GM23338 (cell line): ENCODE measurements around the gene STYK1. TPM values are rescaled to one million over a fixed set of nuclear protein-coding genes. Genes with fewer than 3 reads are reported as not detected.

ENCODE experiments used
- ATAC-seq: fragments of 200-7000 bp; cut with Tn5 transposase; 3 replicates; pipeline ENCODE4 v1.9.1; 2020
- DNase-seq: peaks from one replicate; pipeline ENCODE4 v3.0.0-alpha.2; 2015; ENCODE audit warnings: low spot score
- H2AFZ ChIP-seq: fragments of 200-600 bp; sonication (generic); 2 replicates; pipeline ENCODE4 v1.8.0; 2016; ENCODE audit warnings: antibody characterized with exemption, mild to moderate bottlenecking, moderate library complexity
- H3F3A ChIP-seq: fragments of 200-600 bp; sonication (generic); replicated peaks from 2 replicates; pipeline ENCODE4 v1.8.0; 2017; ENCODE audit warnings: antibody characterized with exemption, mixed run types, low read depth
- H3K27ac ChIP-seq: fragments of 200-600 bp; sonication (generic); 2 replicates; pipeline ENCODE4 v1.6.1; 2016; ENCODE audit warnings: low read depth
- H3K27me3 ChIP-seq: fragments of 200-600 bp; sonication (generic); 2 replicates; pipeline ENCODE4 v1.8.0; 2016; ENCODE audit warnings: mild to moderate bottlenecking, mixed run types, moderate library complexity; ENCODE audit not compliant: insufficient read depth
- H3K36me3 ChIP-seq: fragments of 200-600 bp; sonication (generic); 2 replicates; pipeline ENCODE4 v1.8.0; 2016; ENCODE audit warnings: mild to moderate bottlenecking; ENCODE audit not compliant: insufficient read depth
- H3K4me1 ChIP-seq: fragments of 200-600 bp; sonication (generic); 2 replicates; pipeline ENCODE4 v1.8.0; 2016; ENCODE audit warnings: mild to moderate bottlenecking, moderate library complexity; ENCODE audit not compliant: insufficient read depth
- H3K4me2 ChIP-seq: fragments of 200-600 bp; sonication (generic); 2 replicates; pipeline ENCODE4 v1.7.1; 2017; ENCODE audit warnings: mixed run types
- H3K4me3 ChIP-seq: fragments of 200-600 bp; sonication (generic); 2 replicates; pipeline ENCODE4 v1.6.1; 2016; ENCODE audit warnings: mixed run types
- H3K79me2 ChIP-seq: fragments of 200-600 bp; sonication (generic); replicated peaks from 2 replicates; pipeline ENCODE4 v1.8.0; 2017; ENCODE audit warnings: mild to moderate bottlenecking; ENCODE audit not compliant: insufficient read depth
- H3K9me2 ChIP-seq: fragments of 200-600 bp; sonication (generic); 2 replicates; pipeline ENCODE4 v1.8.0; 2017; ENCODE audit not compliant: insufficient read depth
- H4K20me1 ChIP-seq: fragments of 200-600 bp; sonication (generic); replicated peaks from 2 replicates; pipeline ENCODE4 v1.8.0; 2017; ENCODE audit warnings: mild to moderate bottlenecking; ENCODE audit not compliant: insufficient read depth
- H3K27ac Mint-ChIP-seq: 2 replicates; pipeline ENCODE4 v1.8.0; 2020; ENCODE audit warnings: inconsistent platforms, mild to moderate bottlenecking, moderate library complexity, mixed read lengths
- H3K27me3 Mint-ChIP-seq: 3 replicates; pipeline ENCODE4 v1.8.0; 2022; ENCODE audit warnings: low read depth, mild to moderate bottlenecking, moderate library complexity, mixed read lengths, inconsistent platforms; ENCODE audit not compliant: insufficient read depth, poor library complexity
- H3K36me3 Mint-ChIP-seq: 3 replicates; pipeline ENCODE4 v1.8.0; 2021; ENCODE audit warnings: low read depth, mild to moderate bottlenecking, inconsistent platforms, moderate library complexity, mixed read lengths
- H3K4me1 Mint-ChIP-seq: 3 replicates; pipeline ENCODE4 v1.8.0; 2020; ENCODE audit warnings: mild to moderate bottlenecking, inconsistent platforms, mixed read lengths
- H3K4me3 Mint-ChIP-seq: 3 replicates; pipeline ENCODE4 v1.8.0; 2021; ENCODE audit warnings: moderate library complexity, mild to moderate bottlenecking, inconsistent platforms, mixed read lengths
- H3K9me3 Mint-ChIP-seq: 3 replicates; pipeline ENCODE4 v1.8.0; 2020; ENCODE audit warnings: moderate library complexity, mild to moderate bottlenecking, inconsistent platforms, mixed read lengths
- CREB1 ChIP-seq: fragments of 250-450 bp; sonication (Bioruptor Pico); IDR thresholded peaks from 2 replicates; pipeline ENCODE4 v1.5.0; 2020; ENCODE audit warnings: low read depth, mild to moderate bottlenecking, moderate library complexity
- EZH2phosphoT487 ChIP-seq: fragments of 200-600 bp; sonication (generic); IDR thresholded peaks from one replicate; pipeline ENCODE4 v1.8.1; 2018; ENCODE audit warnings: antibody characterized with exemption; ENCODE audit not compliant: unreplicated experiment
- JUNB ChIP-seq: IDR thresholded peaks from one replicate; pipeline ENCODE4 v1.6.1; 2016; ENCODE audit warnings: antibody characterized with exemption; ENCODE audit not compliant: unreplicated experiment
- NANOG ChIP-seq: IDR thresholded peaks from 2 replicates; pipeline ENCODE4 v1.6.1; 2016; ENCODE audit warnings: antibody characterized with exemption, borderline replicate concordance
- POLR2AphosphoS5 ChIP-seq: IDR thresholded peaks from 2 replicates; pipeline ENCODE4 v1.6.1; 2016; ENCODE audit warnings: antibody characterized with exemption, low read depth
- ZNF331 ChIP-seq: fragments of 250-450 bp; sonication (Bioruptor Pico); IDR thresholded peaks from 2 replicates; pipeline ENCODE4 v1.5.0; 2020; ENCODE audit warnings: low read depth, mild to moderate bottlenecking, moderate library complexity
- polyA plus RNA-seq: library from polyadenylated mRNA; unstranded; fragments of >200 nt; fragmentation: Nextera tagmentation; extraction: Ambion mirVana; gene quantifications from 2 replicates; pipeline ENCODE4 v1.2.1, GENCODE V29; 2016
- total RNA-seq: library from RNA; depleted of rRNA; stranded (reverse); fragments of >200 nt; shearing (Covaris generic); gene quantifications from 2 replicates; pipeline ENCODE4 v1.2.3, GENCODE V29; 2014
- TF ChIP-seq, protein P1 (sequence below), 2 experiments: fragments of 200-600 bp in 1 of 2; sonication (generic) in 1 of 2; conservative IDR thresholded peaks; 2 replicates each; pipeline versions ENCODE4 v1.5.1 to v1.6.1; 2016 to 2017; ENCODE audit warnings: antibody characterized with exemption in 2 of 2, low read depth in 2 of 2, mild to moderate bottlenecking in 2 of 2, moderate library complexity in 1 of 2
- TF ChIP-seq, protein P2 (sequence below): IDR thresholded peaks from one replicate; pipeline ENCODE4 v1.6.1; 2018; ENCODE audit warnings: antibody characterized with exemption; ENCODE audit not compliant: unreplicated experiment
- TF ChIP-seq, protein P3 (sequence below): IDR thresholded peaks from 2 replicates; pipeline ENCODE4 v1.6.1; 2016; ENCODE audit warnings: antibody characterized with exemption

STYK1 gene
- total and polyA plus RNA-seq, 2 experiments from 2014 or later = 1.2 to 1.8 TPM

DNA sequence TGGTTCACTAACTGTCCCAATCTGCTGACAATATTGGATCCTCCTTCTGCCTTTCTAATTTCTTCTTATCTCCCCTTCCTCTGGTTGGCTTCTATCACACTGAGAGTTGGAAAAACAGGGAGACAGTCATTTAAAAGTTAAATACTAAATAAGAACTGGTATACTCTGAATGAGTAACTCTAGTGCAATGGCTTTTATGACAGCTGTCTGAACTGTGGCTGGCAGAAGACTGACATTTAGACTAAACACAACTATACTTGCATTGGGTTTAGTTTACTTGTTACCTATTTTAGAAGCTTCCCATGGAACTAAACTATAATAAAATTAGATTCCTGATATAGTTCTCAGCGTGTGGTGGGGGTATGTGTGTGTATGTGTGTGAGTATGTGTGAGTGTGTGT is 52.6 kb downstream of the STYK1 start:
- Histone ChIP-seq H3K79me2 (no peaks in the 10 kb centered on the region), H3K4me2 (no peak overlapping the region), H3K9me2 (no peaks in the 10 kb centered on the region), H3F3A (no peaks in the 10 kb centered on the region), H3K4me3 (no peak overlapping the region), H2AFZ (no peak overlapping the region), H3K27me3 (no peaks in the 10 kb centered on the region), H3K27ac (no peak overlapping the region), H4K20me1 (no peaks in the 10 kb centered on the region), H3K36me3 (no peaks in the 10 kb centered on the region), H3K4me1 (no peaks in the 10 kb centered on the region)
- H3K27me3 Mint-ChIP-seq = no peaks in the 10 kb centered on the region
- no peaks in the 10 kb centered on the region for H3K36me3 Mint-ChIP-seq
- no peaks in the 10 kb centered on the region for H3K9me3 Mint-ChIP-seq
- H3K4me1 Mint-ChIP-seq = no peaks in the 10 kb centered on the region
- H3K4me3 Mint-ChIP-seq = no peak overlapping the region
- ATAC-seq (no peak), DNase-seq (no peak)
- no peak overlapping the region for H3K27ac Mint-ChIP-seq
- TF ChIP-seq, protein P1, sequence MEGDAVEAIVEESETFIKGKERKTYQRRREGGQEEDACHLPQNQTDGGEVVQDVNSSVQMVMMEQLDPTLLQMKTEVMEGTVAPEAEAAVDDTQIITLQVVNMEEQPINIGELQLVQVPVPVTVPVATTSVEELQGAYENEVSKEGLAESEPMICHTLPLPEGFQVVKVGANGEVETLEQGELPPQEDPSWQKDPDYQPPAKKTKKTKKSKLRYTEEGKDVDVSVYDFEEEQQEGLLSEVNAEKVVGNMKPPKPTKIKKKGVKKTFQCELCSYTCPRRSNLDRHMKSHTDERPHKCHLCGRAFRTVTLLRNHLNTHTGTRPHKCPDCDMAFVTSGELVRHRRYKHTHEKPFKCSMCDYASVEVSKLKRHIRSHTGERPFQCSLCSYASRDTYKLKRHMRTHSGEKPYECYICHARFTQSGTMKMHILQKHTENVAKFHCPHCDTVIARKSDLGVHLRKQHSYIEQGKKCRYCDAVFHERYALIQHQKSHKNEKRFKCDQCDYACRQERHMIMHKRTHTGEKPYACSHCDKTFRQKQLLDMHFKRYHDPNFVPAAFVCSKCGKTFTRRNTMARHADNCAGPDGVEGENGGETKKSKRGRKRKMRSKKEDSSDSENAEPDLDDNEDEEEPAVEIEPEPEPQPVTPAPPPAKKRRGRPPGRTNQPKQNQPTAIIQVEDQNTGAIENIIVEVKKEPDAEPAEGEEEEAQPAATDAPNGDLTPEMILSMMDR (conservative IDR thresholded peaks at IDR 0.05; ENCODE audit: low read depth in 2 of 2) = no peak
- TF ChIP-seq, protein P2, sequence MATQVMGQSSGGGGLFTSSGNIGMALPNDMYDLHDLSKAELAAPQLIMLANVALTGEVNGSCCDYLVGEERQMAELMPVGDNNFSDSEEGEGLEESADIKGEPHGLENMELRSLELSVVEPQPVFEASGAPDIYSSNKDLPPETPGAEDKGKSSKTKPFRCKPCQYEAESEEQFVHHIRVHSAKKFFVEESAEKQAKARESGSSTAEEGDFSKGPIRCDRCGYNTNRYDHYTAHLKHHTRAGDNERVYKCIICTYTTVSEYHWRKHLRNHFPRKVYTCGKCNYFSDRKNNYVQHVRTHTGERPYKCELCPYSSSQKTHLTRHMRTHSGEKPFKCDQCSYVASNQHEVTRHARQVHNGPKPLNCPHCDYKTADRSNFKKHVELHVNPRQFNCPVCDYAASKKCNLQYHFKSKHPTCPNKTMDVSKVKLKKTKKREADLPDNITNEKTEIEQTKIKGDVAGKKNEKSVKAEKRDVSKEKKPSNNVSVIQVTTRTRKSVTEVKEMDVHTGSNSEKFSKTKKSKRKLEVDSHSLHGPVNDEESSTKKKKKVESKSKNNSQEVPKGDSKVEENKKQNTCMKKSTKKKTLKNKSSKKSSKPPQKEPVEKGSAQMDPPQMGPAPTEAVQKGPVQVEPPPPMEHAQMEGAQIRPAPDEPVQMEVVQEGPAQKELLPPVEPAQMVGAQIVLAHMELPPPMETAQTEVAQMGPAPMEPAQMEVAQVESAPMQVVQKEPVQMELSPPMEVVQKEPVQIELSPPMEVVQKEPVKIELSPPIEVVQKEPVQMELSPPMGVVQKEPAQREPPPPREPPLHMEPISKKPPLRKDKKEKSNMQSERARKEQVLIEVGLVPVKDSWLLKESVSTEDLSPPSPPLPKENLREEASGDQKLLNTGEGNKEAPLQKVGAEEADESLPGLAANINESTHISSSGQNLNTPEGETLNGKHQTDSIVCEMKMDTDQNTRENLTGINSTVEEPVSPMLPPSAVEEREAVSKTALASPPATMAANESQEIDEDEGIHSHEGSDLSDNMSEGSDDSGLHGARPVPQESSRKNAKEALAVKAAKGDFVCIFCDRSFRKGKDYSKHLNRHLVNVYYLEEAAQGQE = no peak
- TF ChIP-seq, protein P3, sequence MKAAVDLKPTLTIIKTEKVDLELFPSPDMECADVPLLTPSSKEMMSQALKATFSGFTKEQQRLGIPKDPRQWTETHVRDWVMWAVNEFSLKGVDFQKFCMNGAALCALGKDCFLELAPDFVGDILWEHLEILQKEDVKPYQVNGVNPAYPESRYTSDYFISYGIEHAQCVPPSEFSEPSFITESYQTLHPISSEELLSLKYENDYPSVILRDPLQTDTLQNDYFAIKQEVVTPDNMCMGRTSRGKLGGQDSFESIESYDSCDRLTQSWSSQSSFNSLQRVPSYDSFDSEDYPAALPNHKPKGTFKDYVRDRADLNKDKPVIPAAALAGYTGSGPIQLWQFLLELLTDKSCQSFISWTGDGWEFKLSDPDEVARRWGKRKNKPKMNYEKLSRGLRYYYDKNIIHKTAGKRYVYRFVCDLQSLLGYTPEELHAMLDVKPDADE = no peak
- TF ChIP-seq POLR2AphosphoS5 = no peak
- no peak for TF ChIP-seq NANOG
- TF ChIP-seq CREB1 = no peak
- no peak for TF ChIP-seq JUNB
- TF ChIP-seq EZH2phosphoT487 = no peak

DNA sequence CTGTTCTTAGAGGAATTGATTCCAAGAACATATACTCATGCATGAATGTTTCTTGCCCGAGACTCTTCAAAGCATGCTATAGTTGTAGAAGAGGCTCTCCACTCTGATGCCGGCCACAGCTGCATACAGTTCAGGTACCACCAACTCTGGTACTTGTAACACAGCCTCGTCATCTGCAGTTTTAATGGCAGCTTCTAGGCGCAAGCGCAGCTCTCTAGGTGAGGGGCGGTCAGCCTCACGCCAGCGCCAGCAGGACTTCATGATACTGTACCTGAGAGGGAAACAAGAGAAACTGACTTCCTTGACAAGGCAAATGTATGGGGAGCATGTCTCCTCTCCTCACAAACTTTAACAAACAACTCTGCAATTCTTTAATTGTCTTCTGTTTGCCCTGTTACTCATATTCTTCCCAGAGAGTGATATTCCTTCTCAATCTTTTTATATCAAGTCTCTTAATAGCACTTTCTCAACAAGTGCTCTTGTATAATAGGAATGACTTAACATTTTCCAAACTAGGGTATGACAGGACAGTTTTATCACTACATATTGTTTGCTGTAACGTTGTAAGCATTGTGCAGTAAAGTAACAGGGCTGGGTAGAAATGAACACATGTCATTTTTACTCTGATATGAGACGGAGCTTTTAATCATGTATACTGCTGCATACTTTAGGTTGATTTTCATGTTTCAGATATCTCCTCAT is 53.6 kb downstream of the STYK1 start:
- Histone ChIP-seq H3K36me3 (no peaks in the 10 kb centered on the region), H3K27ac (no peak overlapping the region), H3K4me3 (no peak overlapping the region), H3K9me2 (no peaks in the 10 kb centered on the region), H4K20me1 (no peaks in the 10 kb centered on the region), H3K27me3 (no peaks in the 10 kb centered on the region), H2AFZ (no peak overlapping the region), H3K4me1 (no peaks in the 10 kb centered on the region), H3K4me2 (no peak overlapping the region), H3K79me2 (no peaks in the 10 kb centered on the region), H3F3A (no peaks in the 10 kb centered on the region)
- Mint-ChIP-seq H3K4me3 (no peak overlapping the region), H3K9me3 (no peaks in the 10 kb centered on the region), H3K4me1 (no peaks in the 10 kb centered on the region), H3K36me3 (no peaks in the 10 kb centered on the region), H3K27me3 (no peaks in the 10 kb centered on the region), H3K27ac (no peak overlapping the region)
- TF ChIP-seq ZNF331 (no peak), NANOG (no peak)
- TF ChIP-seq, protein P2 = no peak
- no peak for ATAC-seq
- no peak for DNase-seq
